H1 (cell line): ENCODE measurements around the gene ROR1. TPM values are rescaled to one million over a fixed set of nuclear protein-coding genes. Genes with fewer than 3 reads are reported as not detected.

Experiments used
- EGR1 ChIP-seq: IDR thresholded peaks from 2 replicates; pipeline ENCODE4 v1.6.1; 2011; ENCODE audit warnings: low read depth, low read length, borderline replicate concordance
- RXRA ChIP-seq: IDR thresholded peaks from 2 replicates; pipeline ENCODE4 v1.6.1; 2011; ENCODE audit warnings: low read depth, mild to moderate bottlenecking, low read length, moderate library complexity; ENCODE audit not compliant: insufficient read depth
- SP4 ChIP-seq: IDR thresholded peaks from 2 replicates; pipeline ENCODE4 v1.6.1; 2012; ENCODE audit warnings: low read length, inconsistent platforms
- TAF1 ChIP-seq: IDR thresholded peaks from 2 replicates; pipeline ENCODE4 v1.6.1; 2011; ENCODE audit warnings: mild to moderate bottlenecking, low read depth, low read length
- polyA plus RNA-seq, 7 experiments: library from polyadenylated mRNA; depleted of rRNA in 3 of 7; stranded (reverse) in 5 of 7; unstranded in 2 of 7; fragments of >200 nt in 5 of 7; fragments of 200-250 nt in 2 of 7; gene quantifications; 1 replicate in 5 of 7; 2 replicates in 1 of 7; 4 replicates in 1 of 7; pipeline versions ENCODE4 v1.2.1 to v1.2.3, GENCODE V29; 2011 to 2013; ENCODE audit warnings: missing spikeins in 2 of 7, mixed read lengths in 2 of 7
- total RNA-seq: library from RNA; stranded (reverse); fragmentation: NEBNext Ultra II Directional; extraction: Animal tissue kit (Norgen Biotek cat#: 25700); gene quantifications from 2 replicates; pipeline ENCODE4 v1.2.1, GENCODE V29; 2021
- TF ChIP-seq, protein P1 (sequence below): fragments of 300-600 bp; sonication (generic); IDR thresholded peaks from 2 replicates; pipeline ENCODE4 v1.7.1; 2012; ENCODE audit warnings: low read length, moderate library complexity, mild to moderate bottlenecking, inconsistent platforms; ENCODE audit not compliant: insufficient replicate concordance
- TF ChIP-seq, protein P2 (sequence below): IDR thresholded peaks from 2 replicates; pipeline ENCODE4 v1.6.1; 2011; ENCODE audit warnings: low read length, improper control_type of control experiment

The ROR1 gene
- total and polyA plus RNA-seq, 2 of the 8 experiments (the other 6 are each of a cell fraction or from before 2014, with no cell fraction given), result 33.6 to 73.6 TPM

DNA sequence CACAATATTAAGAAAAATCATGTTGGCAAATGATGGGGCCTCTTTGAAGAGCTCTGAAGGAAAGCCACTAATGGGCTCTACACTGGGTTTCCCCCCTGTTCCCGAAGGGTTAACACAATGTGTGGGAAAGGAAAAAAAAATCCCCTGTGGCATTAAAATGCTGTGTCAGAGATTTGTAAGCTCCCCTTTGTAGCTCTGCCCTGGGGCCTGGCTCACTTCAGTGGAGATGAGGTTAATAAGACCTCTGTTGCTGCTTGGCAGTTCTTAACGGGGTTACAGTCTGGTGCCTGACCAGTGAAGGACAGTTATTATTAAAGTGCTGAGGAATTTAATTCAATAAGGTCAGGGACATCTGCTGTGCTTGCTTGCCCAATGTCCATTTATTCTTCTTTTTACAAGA is 299.9 kb downstream of the ROR1 start (continued):
- TF ChIP-seq, protein P1, sequence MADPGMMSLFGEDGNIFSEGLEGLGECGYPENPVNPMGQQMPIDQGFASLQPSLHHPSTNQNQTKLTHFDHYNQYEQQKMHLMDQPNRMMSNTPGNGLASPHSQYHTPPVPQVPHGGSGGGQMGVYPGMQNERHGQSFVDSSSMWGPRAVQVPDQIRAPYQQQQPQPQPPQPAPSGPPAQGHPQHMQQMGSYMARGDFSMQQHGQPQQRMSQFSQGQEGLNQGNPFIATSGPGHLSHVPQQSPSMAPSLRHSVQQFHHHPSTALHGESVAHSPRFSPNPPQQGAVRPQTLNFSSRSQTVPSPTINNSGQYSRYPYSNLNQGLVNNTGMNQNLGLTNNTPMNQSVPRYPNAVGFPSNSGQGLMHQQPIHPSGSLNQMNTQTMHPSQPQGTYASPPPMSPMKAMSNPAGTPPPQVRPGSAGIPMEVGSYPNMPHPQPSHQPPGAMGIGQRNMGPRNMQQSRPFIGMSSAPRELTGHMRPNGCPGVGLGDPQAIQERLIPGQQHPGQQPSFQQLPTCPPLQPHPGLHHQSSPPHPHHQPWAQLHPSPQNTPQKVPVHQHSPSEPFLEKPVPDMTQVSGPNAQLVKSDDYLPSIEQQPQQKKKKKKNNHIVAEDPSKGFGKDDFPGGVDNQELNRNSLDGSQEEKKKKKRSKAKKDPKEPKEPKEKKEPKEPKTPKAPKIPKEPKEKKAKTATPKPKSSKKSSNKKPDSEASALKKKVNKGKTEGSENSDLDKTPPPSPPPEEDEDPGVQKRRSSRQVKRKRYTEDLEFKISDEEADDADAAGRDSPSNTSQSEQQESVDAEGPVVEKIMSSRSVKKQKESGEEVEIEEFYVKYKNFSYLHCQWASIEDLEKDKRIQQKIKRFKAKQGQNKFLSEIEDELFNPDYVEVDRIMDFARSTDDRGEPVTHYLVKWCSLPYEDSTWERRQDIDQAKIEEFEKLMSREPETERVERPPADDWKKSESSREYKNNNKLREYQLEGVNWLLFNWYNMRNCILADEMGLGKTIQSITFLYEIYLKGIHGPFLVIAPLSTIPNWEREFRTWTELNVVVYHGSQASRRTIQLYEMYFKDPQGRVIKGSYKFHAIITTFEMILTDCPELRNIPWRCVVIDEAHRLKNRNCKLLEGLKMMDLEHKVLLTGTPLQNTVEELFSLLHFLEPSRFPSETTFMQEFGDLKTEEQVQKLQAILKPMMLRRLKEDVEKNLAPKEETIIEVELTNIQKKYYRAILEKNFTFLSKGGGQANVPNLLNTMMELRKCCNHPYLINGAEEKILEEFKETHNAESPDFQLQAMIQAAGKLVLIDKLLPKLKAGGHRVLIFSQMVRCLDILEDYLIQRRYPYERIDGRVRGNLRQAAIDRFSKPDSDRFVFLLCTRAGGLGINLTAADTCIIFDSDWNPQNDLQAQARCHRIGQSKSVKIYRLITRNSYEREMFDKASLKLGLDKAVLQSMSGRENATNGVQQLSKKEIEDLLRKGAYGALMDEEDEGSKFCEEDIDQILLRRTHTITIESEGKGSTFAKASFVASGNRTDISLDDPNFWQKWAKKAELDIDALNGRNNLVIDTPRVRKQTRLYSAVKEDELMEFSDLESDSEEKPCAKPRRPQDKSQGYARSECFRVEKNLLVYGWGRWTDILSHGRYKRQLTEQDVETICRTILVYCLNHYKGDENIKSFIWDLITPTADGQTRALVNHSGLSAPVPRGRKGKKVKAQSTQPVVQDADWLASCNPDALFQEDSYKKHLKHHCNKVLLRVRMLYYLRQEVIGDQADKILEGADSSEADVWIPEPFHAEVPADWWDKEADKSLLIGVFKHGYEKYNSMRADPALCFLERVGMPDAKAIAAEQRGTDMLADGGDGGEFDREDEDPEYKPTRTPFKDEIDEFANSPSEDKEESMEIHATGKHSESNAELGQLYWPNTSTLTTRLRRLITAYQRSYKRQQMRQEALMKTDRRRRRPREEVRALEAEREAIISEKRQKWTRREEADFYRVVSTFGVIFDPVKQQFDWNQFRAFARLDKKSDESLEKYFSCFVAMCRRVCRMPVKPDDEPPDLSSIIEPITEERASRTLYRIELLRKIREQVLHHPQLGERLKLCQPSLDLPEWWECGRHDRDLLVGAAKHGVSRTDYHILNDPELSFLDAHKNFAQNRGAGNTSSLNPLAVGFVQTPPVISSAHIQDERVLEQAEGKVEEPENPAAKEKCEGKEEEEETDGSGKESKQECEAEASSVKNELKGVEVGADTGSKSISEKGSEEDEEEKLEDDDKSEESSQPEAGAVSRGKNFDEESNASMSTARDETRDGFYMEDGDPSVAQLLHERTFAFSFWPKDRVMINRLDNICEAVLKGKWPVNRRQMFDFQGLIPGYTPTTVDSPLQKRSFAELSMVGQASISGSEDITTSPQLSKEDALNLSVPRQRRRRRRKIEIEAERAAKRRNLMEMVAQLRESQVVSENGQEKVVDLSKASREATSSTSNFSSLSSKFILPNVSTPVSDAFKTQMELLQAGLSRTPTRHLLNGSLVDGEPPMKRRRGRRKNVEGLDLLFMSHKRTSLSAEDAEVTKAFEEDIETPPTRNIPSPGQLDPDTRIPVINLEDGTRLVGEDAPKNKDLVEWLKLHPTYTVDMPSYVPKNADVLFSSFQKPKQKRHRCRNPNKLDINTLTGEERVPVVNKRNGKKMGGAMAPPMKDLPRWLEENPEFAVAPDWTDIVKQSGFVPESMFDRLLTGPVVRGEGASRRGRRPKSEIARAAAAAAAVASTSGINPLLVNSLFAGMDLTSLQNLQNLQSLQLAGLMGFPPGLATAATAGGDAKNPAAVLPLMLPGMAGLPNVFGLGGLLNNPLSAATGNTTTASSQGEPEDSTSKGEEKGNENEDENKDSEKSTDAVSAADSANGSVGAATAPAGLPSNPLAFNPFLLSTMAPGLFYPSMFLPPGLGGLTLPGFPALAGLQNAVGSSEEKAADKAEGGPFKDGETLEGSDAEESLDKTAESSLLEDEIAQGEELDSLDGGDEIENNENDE, result no peak
- no peak for TF ChIP-seq TAF1
- no peak for TF ChIP-seq RXRA
- TF ChIP-seq, protein P2, sequence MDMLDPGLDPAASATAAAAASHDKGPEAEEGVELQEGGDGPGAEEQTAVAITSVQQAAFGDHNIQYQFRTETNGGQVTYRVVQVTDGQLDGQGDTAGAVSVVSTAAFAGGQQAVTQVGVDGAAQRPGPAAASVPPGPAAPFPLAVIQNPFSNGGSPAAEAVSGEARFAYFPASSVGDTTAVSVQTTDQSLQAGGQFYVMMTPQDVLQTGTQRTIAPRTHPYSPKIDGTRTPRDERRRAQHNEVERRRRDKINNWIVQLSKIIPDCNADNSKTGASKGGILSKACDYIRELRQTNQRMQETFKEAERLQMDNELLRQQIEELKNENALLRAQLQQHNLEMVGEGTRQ, result no peak
- no peak for TF ChIP-seq SP4
- no peak for TF ChIP-seq EGR1
- TF ChIP-seq, all 59 proteins: peak for 0
